Measurements from ENCODE around the gene PEAR1.

Gene PEAR1

DNA sequence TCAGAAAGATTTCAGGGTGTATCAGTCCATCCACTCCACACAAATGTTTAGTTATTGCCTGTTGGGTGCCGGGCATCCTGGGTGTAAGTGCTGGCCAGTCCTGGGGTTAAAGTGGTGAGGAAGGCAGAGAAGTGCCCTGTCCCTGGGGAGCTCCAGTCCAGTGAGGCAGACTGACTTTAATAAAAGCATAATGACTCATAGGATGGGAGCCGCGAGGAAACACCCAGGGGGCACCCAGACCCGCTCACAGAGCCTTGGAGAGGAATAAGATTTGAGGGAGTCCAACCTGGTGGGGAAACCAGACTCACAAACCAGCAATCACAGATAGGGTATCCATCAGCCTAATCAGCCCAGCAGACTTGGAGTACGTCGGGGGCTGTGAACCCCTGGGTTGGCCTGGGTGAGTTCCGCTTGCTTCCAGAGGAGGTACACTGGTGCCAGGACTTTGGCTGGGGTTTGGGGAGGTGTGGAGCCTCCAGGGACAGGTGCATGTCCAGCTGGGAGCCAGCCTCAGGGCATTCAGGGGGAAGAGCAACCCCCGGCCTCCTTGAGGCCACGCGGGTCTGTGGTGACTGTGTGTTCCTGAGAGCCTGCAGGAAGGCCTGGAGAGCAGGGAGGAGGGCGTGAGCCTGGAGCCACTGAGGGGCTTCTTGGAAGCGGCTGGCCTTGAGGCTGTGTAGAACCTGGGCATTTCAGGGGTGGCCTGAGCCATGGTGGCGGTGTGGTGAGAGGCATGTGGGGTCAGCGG, 3.7 kb downstream of the PEAR1 start:
- no peaks in the 10 kb centered on the region for H3K36me3 ChIP-seq
- no peaks in the 10 kb centered on the region for H4K20me1 ChIP-seq
- H3K9ac ChIP-seq: no peak overlapping the region; the same call in 1 of the 2 replicates
- no peak overlapping the region for H3K4me3 ChIP-seq
- peak overlapping the region; percentile 71 for H3K4me2 ChIP-seq
- H3K4me1 ChIP-seq: peaks cover 67% of the 10 kb centered on the region
- H3K27ac ChIP-seq: peak overlapping the region; percentile 60; the same call in 1 of the 2 replicates
- H3K27me3 ChIP-seq: peaks cover 65% of the 10 kb centered on the region
- H3K9me3 ChIP-seq: no peaks in the 10 kb centered on the region
- no peak for TF ChIP-seq Cebpa-rat (IDR thresholded peaks at IDR 0.05)

- no peak for TF ChIP-seq Cebpa-rat (IDR thresholded peaks at IDR 0.05)
- Histone ChIP-seq H3K27me3 (peaks cover 56% of the 10 kb centered on the region), H3K9ac (peak overlapping the region; percentile 29; the same call in 1 of the 2 replicates), H3K4me1 (peaks cover 62% of the 10 kb centered on the region), H3K9me3 (no peaks in the 10 kb centered on the region), H3K27ac (peak overlapping the region; percentile 60), H3K36me3 (no peaks in the 10 kb centered on the region), H3K4me2 (peak overlapping the region; percentile 71), H4K20me1 (no peaks in the 10 kb centered on the region), H3K4me3 (no peak overlapping the region)
These were observed 4.6 kb downstream of the PEAR1 start for GRCh38 chr1:156898161-156898566.

DNA sequence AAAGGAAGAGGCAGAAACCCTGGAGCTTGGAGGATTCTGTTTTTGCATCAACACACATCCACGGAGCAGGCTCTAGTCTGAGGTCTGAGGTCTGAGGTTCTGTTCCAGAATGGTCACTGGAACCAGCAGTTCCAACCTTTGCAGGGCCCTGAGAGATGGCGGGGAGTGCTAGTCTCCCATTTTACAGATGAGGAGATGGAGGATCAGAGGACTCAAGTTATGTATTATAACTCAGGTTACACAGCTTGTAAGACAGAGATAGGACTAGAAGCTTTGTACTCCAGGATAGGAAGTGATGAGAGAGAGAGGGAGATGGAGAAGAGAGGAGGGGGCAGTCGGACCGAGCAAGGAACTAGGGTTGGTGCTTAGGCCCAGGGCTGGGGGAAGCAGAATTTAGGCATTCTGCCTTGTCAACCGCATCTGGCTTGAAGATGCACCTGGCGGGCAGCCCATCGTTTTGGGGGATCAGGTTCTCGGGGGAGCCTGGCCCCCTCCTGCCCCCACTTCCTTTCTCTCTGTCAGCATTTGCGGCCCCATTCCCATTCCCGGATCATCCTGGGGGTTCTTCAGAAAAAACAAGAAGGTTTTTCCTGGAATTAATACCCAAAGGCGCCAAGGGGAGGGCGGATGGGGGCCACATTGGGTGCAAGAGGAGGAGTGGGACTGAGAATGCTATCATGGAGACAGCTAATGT, 5.6 kb downstream of the PEAR1 start:
- no peaks in the 10 kb centered on the region for H3K36me3 ChIP-seq
- H4K20me1 ChIP-seq: no peaks in the 10 kb centered on the region
- H3K4me2 ChIP-seq: peak overlapping the region; percentile 71
- no peak overlapping the region for H3K9ac ChIP-seq
- H3K4me1 ChIP-seq: peaks cover 54% of the 10 kb centered on the region
- H3K4me3 ChIP-seq: no peak overlapping the region
- no peak for TF ChIP-seq Cebpa-rat (IDR thresholded peaks at IDR 0.05)
- H3K27ac ChIP-seq: no peak overlapping the region
- no peaks in the 10 kb centered on the region for H3K9me3 ChIP-seq
- H3K27me3 ChIP-seq: peaks cover 46% of the 10 kb centered on the region

DNA sequence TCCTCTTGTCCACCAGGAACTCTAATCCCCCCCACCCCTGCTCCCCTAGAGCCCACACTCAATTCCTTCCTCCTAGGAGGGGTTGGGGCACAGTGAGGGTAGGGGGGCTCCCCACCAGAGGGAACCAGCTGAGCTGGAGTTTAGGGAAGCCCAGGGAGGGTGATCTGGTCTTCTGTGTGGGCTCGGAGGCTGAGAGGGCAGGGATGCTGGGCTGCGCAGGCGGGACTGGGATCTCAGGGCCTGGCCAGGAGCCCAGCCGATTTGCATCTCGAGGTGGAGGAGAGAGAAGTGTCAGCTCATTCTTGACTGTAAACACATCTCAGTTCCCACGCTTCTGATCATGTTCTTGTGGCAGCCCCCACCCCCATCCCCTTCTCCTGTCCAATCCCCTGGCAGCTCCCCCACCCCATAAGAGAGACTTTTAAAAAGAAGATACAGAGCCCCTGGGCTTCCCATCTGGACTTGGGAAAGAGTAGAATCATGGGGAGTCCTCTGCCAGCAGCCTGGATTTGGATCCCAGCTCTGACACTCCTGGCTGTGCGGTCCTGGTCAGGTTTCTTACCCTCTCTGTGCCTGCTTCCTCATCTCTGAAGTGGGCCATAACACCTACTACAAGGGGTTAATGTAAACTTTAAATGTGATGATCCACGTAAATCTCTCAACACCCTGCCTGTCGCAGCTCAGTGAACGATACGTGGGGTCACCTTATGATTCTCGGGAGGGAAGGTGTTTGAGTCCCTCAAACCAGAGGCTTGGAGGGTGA, 6.6 kb downstream of the PEAR1 start:
- no peak overlapping the region for H3K4me3 ChIP-seq
- no peak overlapping the region for H3K9ac ChIP-seq
- no peak overlapping the region for H3K4me2 ChIP-seq
- H3K4me1 ChIP-seq: peaks cover 44% of the 10 kb centered on the region
- H3K9me3 ChIP-seq: no peaks in the 10 kb centered on the region
- H3K36me3 ChIP-seq: no peaks in the 10 kb centered on the region
- no peak for TF ChIP-seq Cebpa-rat (IDR thresholded peaks at IDR 0.05)
- H3K27ac ChIP-seq: no peak overlapping the region
- H4K20me1 ChIP-seq: no peaks in the 10 kb centered on the region
- H3K27me3 ChIP-seq: peaks cover 36% of the 10 kb centered on the region

DNA sequence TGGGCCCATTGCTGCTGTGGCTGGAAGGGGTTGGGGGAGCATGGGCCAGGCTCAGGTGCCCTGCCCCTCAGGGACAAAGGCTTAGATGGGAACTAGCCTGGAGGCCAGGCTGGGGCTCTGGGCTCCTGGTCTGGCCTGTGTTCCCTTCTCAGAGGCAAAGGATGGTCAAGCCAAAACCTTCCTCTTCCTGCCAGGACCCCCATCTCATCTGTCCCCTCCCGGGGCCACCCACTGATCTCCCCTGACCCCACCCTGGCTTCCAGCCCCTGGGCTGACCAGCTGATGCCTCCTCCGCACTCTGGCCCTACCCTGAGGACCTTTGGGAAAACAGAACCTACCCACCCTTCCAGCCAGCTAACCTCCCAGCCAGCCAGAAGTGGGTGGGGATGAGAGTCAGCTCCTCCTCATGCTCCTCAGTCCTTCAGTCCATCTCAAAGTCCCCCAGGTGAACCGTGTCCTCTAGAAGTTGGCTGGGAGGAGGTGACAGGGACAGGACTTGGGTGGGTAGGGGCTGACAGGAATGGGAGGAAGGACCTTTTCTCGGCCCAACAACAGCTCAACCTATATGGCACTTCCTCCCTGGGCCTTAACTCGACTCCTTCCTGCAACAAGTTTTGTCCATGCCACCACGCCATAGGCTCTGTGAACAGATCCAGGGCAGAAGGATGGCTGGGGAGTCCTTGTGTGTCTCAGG, 7.5 kb downstream of the PEAR1 start:
- H3K9me3 ChIP-seq: peaks cover 2% of the 10 kb centered on the region
- peaks cover 38% of the 10 kb centered on the region for H3K4me1 ChIP-seq
- no peak for TF ChIP-seq Cebpa-rat (IDR thresholded peaks at IDR 0.05)
- peaks cover 30% of the 10 kb centered on the region; the same call in 1 of the 2 replicates for H3K27me3 ChIP-seq
- no peak overlapping the region for H3K27ac ChIP-seq
- no peaks in the 10 kb centered on the region for H4K20me1 ChIP-seq
- H3K9ac ChIP-seq: no peak overlapping the region
- H3K4me3 ChIP-seq: no peak overlapping the region
- no peaks in the 10 kb centered on the region for H3K36me3 ChIP-seq
- H3K4me2 ChIP-seq: no peak overlapping the region

DNA sequence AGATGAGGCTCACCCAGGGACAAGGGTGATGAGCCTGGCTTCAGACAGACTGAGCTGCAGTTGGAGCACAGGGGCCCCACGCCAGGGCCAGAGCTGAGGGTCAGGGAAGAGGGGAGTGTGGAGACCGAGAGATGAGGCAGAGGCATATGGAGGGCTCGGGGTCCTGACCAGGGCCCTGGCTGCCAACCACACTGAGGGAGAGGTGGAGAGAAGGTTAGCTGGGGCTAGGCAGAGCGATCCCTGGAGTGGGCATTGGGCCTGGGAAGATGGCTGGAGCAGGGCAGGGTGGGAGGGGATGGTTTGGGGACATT, 8.0 kb downstream of the PEAR1 start:
- H3K27ac ChIP-seq: no peak overlapping the region
- no peak for TF ChIP-seq Cebpa-rat (IDR thresholded peaks at IDR 0.05)
- H3K9me3 ChIP-seq: peaks cover 7% of the 10 kb centered on the region
- H3K36me3 ChIP-seq: no peaks in the 10 kb centered on the region
- peaks cover 36% of the 10 kb centered on the region for H3K4me1 ChIP-seq
- H3K9ac ChIP-seq: no peak overlapping the region
- H4K20me1 ChIP-seq: no peaks in the 10 kb centered on the region
- H3K27me3 ChIP-seq: peaks cover 28% of the 10 kb centered on the region; the same call in 1 of the 2 replicates
- H3K4me2 ChIP-seq: no peak overlapping the region
- H3K4me3 ChIP-seq: no peak overlapping the region

DNA sequence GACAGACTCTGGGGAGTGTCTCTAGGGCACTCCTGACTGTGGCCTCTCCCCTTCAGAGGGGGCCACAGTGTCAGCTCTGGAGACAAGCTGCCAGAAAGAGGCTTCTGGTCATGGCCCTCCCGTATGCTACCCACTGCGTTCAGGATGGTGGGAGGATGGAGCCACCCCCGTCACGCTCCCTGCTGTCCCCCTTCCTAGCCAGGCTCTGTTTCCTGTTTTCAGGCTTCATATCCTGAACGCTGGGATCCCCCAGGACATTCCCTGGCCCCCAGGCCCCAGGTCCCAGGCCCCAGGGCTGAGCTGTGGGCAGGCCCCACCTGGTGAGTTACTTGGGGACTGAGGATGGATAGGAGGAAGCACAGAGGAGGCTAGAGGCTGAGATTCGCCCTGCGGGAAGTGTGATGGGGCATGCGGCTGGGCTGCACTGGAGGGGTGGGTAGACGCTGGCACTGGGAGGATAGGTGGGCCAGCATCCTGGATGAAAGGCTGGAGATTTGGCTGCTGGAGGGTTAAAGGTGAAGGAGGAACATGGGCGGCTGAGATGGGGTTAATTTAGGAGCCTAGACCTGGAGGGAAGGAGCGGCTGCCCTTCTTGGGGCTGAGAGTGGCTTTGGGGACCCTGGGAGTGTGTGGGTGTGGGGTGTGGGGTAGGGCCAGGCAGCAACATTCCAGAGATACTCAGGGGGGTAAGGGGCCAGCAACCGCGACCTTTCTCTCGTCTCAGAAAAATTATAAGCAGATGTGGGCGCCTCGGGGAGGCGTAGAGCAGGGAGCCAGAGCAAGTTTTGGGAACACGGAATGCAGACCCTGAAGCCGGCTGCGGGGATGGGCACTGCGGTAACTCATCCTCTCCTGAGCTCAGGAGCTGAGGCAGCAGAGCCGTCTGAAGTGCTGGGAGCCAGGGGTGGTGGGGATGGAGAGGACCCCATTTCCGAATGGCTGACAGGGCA, 8.7 kb downstream of the PEAR1 start:
- Histone ChIP-seq H3K4me3 (no peak overlapping the region), H3K27me3 (peaks cover 24% of the 10 kb centered on the region; the same call in 1 of the 2 replicates), H3K9me3 (peaks cover 9% of the 10 kb centered on the region), H3K4me2 (peak overlapping the region; percentile 19; the same call in 1 of the 2 replicates), H3K27ac (no peak overlapping the region), H3K4me1 (peaks cover 32% of the 10 kb centered on the region), H4K20me1 (no peaks in the 10 kb centered on the region), H3K9ac (no peak overlapping the region), H3K36me3 (no peaks in the 10 kb centered on the region)
- no peak for TF ChIP-seq Cebpa-rat (IDR thresholded peaks at IDR 0.05)

GRCh38 chr1:156903328-156904091, 10.0 kb downstream of the PEAR1 start:
- Histone ChIP-seq H3K4me1 (peaks cover 25% of the 10 kb centered on the region), H3K27me3 (peaks cover 11% of the 10 kb centered on the region; the same call in 1 of the 2 replicates), H3K4me2 (no peak overlapping the region), H3K9ac (no peak overlapping the region), H3K4me3 (no peak overlapping the region), H3K27ac (no peak overlapping the region), H4K20me1 (no peaks in the 10 kb centered on the region), H3K36me3 (no peaks in the 10 kb centered on the region), H3K9me3 (peaks cover 9% of the 10 kb centered on the region)
- TF ChIP-seq Cebpa-rat (IDR thresholded peaks at IDR 0.05): no peak
